ENCODE data around the gene SPOCK1.

The SPOCK1 gene

DNA sequence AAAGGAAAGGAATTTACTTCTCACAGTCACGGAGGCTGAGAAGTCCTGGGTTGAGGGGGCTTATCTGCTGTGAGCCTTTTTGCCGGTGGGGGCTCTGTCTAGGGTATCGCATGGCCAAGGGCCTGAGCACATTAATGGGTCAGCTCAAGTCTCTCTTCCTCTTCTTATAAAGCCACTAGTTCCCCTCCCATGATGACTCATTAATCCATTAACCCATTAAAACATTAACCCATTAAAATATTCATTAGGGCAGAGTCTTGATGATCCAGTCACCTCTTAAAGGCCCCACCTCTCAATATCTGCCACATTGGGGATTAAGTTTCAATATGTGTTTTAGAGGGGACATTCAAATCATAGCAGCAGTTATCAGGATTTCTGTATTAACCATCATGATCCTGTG lies 406.3 kb downstream of the SPOCK1 start:
- no peak for DNase-seq

GRCh38 chr5:137091472-137091871 lies 407.7 kb downstream of the SPOCK1 start:
- peak; percentile 37 for DNase-seq

DNA sequence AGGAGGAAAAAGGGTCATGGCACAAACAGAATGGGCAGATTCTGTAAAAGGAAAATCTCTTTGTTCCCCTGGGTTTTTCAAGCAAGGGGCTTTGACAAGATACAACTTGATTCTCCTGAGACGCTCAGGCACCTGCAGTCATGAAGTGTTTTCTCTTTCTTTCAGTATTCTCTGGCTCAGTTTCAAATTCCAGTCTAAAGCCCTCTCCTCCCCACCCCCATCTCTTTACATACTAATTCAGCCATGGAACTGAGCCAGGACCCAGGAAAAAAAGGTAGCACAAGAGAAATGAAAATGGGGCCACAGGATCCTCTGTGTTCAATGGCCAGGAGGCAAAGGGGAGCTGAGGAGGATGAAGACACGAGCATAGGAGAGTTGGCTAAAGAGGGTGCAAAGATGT lies 408.4 kb downstream of the SPOCK1 start:
- DNase-seq: peak; percentile 18

DNA sequence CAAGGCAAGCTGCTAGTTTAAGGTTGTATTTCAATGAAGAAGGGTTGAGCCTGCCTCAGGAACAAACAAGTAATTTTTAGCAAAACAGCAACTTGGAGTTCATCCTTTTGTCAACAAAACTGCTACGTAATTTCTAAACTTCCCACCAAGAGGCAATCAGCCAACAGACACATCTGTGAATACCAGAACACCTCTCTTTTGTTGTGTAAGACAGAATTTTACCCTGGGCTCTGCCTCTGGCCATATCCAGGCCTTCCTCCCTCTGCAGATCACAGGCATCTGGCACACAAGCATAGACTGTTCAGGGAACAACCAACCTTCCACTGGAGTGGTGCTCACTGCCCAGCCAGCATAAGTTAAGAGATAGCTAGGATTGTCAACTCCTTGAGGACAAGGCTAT lies 409.0 kb downstream of the SPOCK1 start:
- no peak for DNase-seq

GRCh38 chr5:137088175-137088574 lies 411.0 kb downstream of the SPOCK1 start:
- no peak for DNase-seq

- no peak for DNase-seq
These were observed 412.8 kb downstream of the SPOCK1 start for GRCh38 chr5:137086342-137086741.

DNA sequence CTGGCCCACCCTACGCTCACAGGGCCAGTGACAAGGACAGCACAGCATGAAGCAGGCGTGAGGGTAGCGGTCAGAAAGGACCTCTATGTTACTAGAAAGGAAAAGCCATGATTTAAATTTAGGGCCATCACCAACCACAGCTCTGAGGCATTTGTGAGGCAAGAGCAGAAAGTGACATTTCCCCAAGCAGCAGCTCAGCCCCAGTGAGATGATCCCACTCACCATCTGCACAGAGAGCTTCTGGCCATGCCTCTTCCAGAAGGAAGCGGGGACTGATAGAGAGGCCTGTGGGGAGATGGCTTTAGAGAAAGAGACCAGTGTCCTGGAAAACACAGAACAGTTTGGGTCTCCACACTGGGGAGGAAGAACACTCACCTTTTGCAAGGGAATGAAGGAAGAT lies 413.9 kb downstream of the SPOCK1 start:
- DNase-seq: no peak

DNA sequence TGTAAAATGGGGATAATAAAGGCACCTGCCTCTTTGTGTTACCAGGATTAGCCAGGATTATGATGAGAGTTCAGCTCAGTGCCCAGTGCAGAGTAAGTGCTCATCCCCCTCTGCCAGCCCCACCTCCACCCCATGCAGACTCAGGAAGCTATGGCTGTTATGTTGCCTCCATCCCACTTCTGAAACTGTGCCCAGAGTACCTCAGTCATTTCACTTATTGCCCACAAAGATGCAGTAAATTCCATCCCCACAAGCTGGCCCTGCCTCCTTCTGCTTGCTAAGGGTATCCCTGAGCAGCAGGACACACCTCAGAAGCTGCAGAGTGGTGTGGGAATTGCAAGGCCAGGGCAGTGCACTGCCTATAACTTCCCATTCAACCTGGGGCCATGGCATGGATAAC lies 415.1 kb downstream of the SPOCK1 start:
- DNase-seq: no peak

GRCh38 chr5:137082951-137083350 lies 416.2 kb downstream of the SPOCK1 start:
- no peak for DNase-seq

GRCh38 chr5:137078171-137078665 lies 420.9 kb downstream of the SPOCK1 start:
- peak; percentile 13 for DNase-seq

GRCh38 chr5:137075163-137075970 lies 423.8 kb downstream of the SPOCK1 start:
- peak; percentile 52 for DNase-seq

DNA sequence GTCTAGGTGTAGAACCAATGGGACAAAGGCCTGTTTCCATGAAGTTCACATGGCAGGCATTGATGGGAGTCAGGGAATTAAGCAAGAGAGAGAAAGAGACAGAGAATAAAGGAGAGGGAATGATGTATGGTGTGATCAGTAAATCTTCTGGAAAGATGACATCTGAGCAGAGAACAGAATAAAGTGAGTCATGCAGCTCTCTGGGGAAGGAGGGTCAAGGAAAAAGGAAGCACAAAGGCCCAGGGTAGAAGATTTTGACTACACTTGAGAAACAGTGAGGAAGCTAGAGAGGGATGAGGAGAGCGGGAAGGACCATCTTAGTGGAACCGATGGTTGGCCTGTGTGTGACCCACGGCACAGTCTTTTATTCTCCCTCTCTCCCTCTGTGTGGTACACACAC lies 425.9 kb downstream of the SPOCK1 start:
- no peak for DNase-seq

DNA sequence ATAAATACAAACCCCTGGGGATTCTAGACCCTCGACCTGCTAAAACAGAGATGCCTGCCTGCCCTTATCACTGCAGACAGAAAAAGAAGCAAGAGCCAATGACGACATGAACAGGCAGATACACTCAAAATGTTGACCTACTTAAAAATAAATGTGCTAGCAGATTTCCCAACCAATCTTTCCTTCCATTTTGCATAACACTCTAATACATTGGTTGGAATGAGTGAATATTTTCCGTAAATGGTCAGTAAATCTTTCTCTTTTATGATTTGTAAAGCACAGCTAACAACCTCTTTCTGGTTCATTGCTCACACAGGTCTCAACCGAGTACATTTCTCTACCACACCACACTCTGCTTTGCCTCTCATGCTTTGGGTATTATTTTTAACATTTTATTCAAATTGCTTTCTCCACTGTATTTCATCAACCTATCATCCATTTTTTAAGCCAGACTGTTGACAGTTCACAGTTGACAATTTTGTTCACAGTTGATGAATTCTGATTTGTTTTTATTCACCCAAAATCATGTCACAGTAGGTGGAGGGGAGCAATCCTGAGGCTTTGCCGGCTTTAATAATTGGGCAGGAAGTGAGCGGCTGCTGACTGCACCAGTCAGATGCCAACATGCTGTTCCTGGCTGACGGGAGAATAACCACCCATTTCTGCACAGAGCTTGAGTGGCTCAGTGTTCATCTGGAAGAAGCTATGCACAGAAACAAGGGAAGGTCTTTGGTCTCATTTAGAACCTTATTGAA lies 426.6 kb downstream of the SPOCK1 start:
- peak; percentile 32 for DNase-seq

DNA sequence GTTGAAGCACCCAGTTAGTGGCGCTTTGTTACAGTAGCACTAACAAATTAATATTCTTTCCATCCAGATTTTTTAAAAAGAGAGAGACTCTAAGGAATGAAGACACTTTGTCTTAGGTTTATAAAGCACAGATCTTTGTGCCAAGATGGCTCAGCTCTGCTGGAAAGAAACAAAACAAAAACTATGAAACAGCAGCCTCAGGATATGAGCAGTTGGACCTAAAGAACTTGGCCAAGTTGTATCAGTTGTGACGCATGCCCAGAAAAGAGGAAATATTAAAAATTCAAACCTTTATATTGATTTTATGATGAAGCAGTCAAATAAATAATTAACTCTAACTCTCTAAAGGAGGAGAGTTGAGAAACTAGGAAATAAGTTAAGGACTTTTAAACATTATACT lies 427.2 kb downstream of the SPOCK1 start:
- no peak for DNase-seq

- no peak for DNase-seq
These were observed 427.6 kb downstream of the SPOCK1 start for GRCh38 chr5:137071526-137071925.

GRCh38 chr5:137070521-137070920 lies 428.6 kb downstream of the SPOCK1 start:
- no peak for DNase-seq

GRCh38 chr5:137069358-137069757 lies 429.8 kb downstream of the SPOCK1 start:
- no peak for DNase-seq

DNA sequence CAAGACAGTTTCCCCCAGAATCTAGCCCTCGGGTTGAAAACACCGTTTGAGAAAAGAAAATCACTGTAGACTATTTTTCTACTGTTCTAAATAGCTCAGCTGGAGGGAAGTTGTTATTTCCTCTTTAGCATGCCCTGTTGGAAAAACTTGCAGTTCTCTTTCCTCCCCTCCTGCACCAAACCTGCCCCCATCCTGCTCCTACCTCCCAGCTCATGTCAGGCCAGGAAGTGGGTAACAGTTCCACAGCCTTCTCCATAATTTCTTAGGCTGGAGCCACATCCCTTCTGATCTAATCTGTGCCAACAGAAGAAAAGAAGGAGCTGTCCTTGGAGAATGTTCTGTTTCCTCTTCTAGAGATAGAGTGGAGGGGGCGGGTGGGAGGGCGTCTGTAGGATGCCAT lies 437.7 kb downstream of the SPOCK1 start:
- no peak for DNase-seq

DNA sequence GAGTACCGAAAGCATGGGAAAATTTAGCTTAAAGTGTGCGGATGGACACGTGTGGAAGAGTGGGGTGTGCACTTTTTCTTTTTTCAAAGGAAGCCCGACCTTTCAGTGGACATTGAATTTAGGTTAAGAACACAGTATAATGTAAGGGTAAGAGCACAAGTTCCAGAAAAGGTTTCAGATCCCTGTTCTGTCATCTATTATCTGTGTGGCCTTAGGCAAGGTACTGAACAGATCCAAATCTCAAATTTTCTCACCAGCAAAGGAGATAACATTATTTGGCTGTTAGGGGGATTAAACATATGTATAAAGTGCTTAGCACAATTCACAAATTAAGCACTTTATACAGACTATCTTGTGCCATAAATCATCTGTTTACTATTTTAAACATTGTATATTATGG lies 441.0 kb downstream of the SPOCK1 start:
- no peak for DNase-seq

- no peak for DNase-seq
These were observed 442.4 kb downstream of the SPOCK1 start for GRCh38 chr5:137056676-137057075.

DNA sequence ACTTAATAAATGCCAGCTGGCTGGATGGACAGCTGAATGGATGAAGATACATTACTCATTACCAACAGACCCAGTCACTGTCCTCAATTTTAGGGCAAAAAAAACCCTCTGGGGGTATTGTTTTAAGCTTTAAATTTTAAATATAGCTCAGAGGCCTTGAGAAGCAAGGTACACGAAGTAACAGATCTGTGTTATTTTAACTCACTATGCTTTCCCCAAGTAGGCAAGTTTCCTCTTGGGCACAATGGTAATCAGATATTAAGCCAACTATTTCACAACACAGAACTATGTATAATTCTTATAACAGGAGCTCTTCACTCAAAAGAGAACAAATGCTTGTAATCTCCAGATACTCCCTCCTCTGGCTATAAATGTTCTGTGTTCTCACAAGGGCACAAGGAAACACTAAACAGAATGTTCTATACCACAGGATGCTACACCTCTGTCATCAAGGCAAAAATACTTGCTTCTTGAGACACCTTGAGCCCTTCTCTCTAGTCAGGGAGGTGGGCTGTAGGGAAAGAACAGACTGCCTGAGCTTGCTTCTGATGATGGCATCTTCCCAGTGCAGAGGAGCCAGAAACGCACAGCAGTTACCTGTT lies 443.8 kb downstream of the SPOCK1 start:
- DNase-seq: no peak

GRCh38 chr5:137054792-137055191 lies 444.3 kb downstream of the SPOCK1 start:
- DNase-seq: no peak

DNA sequence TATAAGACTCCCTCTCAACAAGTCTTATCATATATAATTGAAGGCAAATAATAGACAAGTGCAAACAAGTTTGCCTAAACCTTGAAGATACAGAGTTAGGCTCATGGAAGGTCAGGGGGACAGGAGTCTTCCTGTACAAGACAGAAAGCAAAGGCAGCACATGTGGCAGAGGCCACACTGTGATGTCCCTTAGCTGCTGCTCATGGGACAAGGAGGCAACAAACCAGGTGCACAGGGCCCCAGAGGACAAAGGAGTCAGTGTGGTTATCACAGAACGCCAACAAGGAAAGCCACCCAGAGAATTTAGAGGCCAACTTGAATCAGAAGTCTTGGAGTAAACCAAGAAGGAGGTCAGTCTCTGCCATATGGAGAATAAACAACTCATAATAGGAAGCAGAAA lies 444.8 kb downstream of the SPOCK1 start:
- DNase-seq: no peak

DNA sequence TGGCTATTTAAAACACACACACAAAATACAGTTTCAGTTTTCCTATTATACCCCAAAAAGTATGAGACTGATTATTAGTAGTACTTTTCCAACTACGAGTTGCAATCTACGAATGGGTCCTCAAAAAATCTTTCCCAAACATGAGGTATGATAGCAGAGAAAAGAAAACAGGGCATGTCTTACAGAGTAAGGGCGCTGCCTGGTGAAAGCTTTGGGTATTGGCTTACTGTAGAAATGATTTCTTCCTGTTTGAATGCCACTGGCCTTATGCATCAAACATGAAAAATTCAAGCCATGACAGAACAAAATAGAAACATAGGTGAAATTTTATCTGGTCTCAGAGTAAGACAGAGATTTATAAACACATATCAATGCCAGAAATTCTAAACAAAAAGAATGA lies 448.0 kb downstream of the SPOCK1 start:
- DNase-seq: no peak
